Psoas muscle (tissue), 8 donors: ENCODE measurements around the gene CAPN8. TPM values are rescaled to one million over a fixed set of nuclear protein-coding genes. Genes with fewer than 3 reads are reported as not detected.

Source experiments
- ATAC-seq, 4 donors: fragments of 200-7000 bp; cut with Tn5 transposase; one replicate each; pipeline ENCODE4 v1.9.1; 2020; ENCODE audit warnings: moderate library complexity in 3 of 4, mild to moderate bottlenecking in 2 of 4
- DNase-seq, 2 donors: peaks; one replicate each; pipeline ENCODE4 v3.0.0-alpha.2; 2020
- H3K27ac ChIP-seq: fragments of 200-600 bp; one replicate; pipeline ENCODE4 v1.8.0; 2022
- H3K27me3 ChIP-seq, 3 donors: fragments of 200-600 bp in 1 of 3; one replicate each; pipeline versions ENCODE4 v1.6.1 to v1.8.0; 2013 to 2022; ENCODE audit warnings: low read length in 2 of 3, mild to moderate bottlenecking in 2 of 3, moderate library complexity in 1 of 3; ENCODE audit not compliant: insufficient read depth in 3 of 3
- H3K36me3 ChIP-seq, 2 donors: fragments of 200-600 bp in 1 of 2; one replicate each; pipeline versions ENCODE4 v1.6.1 to v1.8.0; 2013 to 2022; ENCODE audit warnings: low read depth in 1 of 2, mild to moderate bottlenecking in 1 of 2, moderate library complexity in 1 of 2; ENCODE audit not compliant: insufficient read depth in 1 of 2
- H3K4me1 ChIP-seq: fragments of 200-600 bp; one replicate; pipeline ENCODE4 v1.8.0; 2022
- H3K4me3 ChIP-seq: fragments of 200-600 bp; one replicate; pipeline ENCODE4 v1.8.0; 2022; ENCODE audit warnings: mild to moderate bottlenecking
- H3K9me3 ChIP-seq: fragments of 200-600 bp; one replicate; pipeline ENCODE4 v1.8.0; 2022
- CTCF ChIP-seq: fragments of 200-600 bp; IDR thresholded peaks from one replicate; pipeline ENCODE4 v1.8.0; 2022; ENCODE audit warnings: antibody characterized with exemption
- whole genome bisulfite sequencing, 3 donors: extraction: QIAGEN DNeasy Blood & Tissue Kit; methylation state at CpG; one replicate each; pipeline versions ENCODE4 v1.1.6 to v1.1.7; 2013; 5-methylcytosine and 5-hydroxymethylcytosine counted together
- intact Hi-C, 2 donors: fragments of 100-400 bp; cut with DNase I; formaldehyde crosslinking; loops; one replicate each; pipeline versions ENCODE4 v1.11.0 to v1.14.2; 2022
- polyA plus RNA-seq, 3 donors: library from polyadenylated mRNA; stranded (reverse); fragments of 200-250 nt; gene quantifications; one replicate each; pipeline ENCODE4 v1.2.3, GENCODE V29; 2013
- total RNA-seq, 4 donors: library from RNA; stranded (reverse); fragmentation: NEBNext Ultra II Directional in 2 of 4; extraction: Animal tissue kit (Norgen Biotek cat#: 25700) in 2 of 4; gene quantifications; one replicate each; pipeline versions ENCODE4 v1.2.1 to v1.2.4, GENCODE V29; 2021 to 2023
- donor health status: healthy with polysubstance abuse.
- donor health status: DM: no; HTN: no; CAD: no; lungs with moderate emphysema.
- donor health status: Bipolar disorder and iron deficiency.
- donor health status: healthy.
- donor health status: DM: yes; HTN: yes; CAD: no.
- donor health status: DM: no; HTN: no; CAD: no.
- donor health status: DM: no; HTN: no; CAD: no.
- donor health status: DM: yes; HTN: yes; CAD: no.

The CAPN8 gene
- total and polyA plus RNA-seq, 7 donors = 0.04 to 5.4 (median 0.78) TPM; not detected in 2

GRCh38 chr1:223702735-223703667, 37.5 kb upstream of the CAPN8 start:
- no peak overlapping the region for H3K27ac ChIP-seq
- no peak for TF ChIP-seq CTCF
- intact Hi-C loops = no loop called here
- 80 to 88% (median 86%) methylated on average over 4 of the region's 4 CpGs for WGBS, 3 donors
- H3K4me3 ChIP-seq = no peak overlapping the region
- no peaks in the 10 kb centered on the region for H3K9me3 ChIP-seq
- H3K27me3 ChIP-seq = no peaks in the 10 kb centered on the region
- no peak for ATAC-seq
- peaks cover 26% of the 10 kb centered on the region for H3K4me1 ChIP-seq
- DNase-seq = no peak
- H3K36me3 ChIP-seq = no peaks in the 10 kb centered on the region

GRCh38 chr1:223700942-223701637, 35.6 kb upstream of the CAPN8 start:
- Histone ChIP-seq H3K9me3 (no peaks in the 10 kb centered on the region), H3K4me1 (peaks cover 7% of the 10 kb centered on the region), H3K27ac (peak overlapping the region; percentile 13), H3K27me3 (no peaks in the 10 kb centered on the region), H3K36me3 (no peaks in the 10 kb centered on the region), H3K4me3 (no peak overlapping the region)
- intact Hi-C loops = loop anchor here in 1 of 2 donors (2.0 kb wide), 1 partner anchor 48 kb away; no protein-coding TSS in a partner anchor
- TF ChIP-seq CTCF = no peak
- 54 to 73% (median 72%) methylated on average over 8 of the region's 8 CpGs for WGBS, 3 donors
- ATAC-seq = peak in 3 of 4 donors; percentile 44 to 51 (median 48)
- peak in 1 of 2 donors; percentile 46 for DNase-seq

- ATAC-seq (no peak), DNase-seq (no peak)
- no peaks in the 10 kb centered on the region for H3K9me3 ChIP-seq
- H3K4me3 ChIP-seq = no peak overlapping the region
- no peak for TF ChIP-seq CTCF
- H3K36me3 ChIP-seq = no peaks in the 10 kb centered on the region
- intact Hi-C loops = loop anchor here in 1 of 2 donors (2.0 kb wide), 1 partner anchor 48 kb away; no protein-coding TSS in a partner anchor
- peak overlapping the region; percentile 13 for H3K27ac ChIP-seq
- WGBS, 3 donors = 70 to 84% (median 72%) methylated on average over 5 of the region's 5 CpGs
- H3K4me1 ChIP-seq = peaks cover 5% of the 10 kb centered on the region
- no peaks in the 10 kb centered on the region for H3K27me3 ChIP-seq
These were observed 35.0 kb upstream of the CAPN8 start for GRCh38 chr1:223700388-223700918.

- H3K9me3 ChIP-seq = no peaks in the 10 kb centered on the region
- TF ChIP-seq CTCF = no peak
- H3K4me1 ChIP-seq = peaks cover 5% of the 10 kb centered on the region
- no peak overlapping the region for H3K27ac ChIP-seq
- DNase-seq = no peak
- H3K27me3 ChIP-seq = no peaks in the 10 kb centered on the region
- no peaks in the 10 kb centered on the region for H3K36me3 ChIP-seq
- no peak for ATAC-seq
- intact Hi-C loops = loop anchor here in 1 of 2 donors (10.0 kb wide), 1 partner anchor 359 kb away; no protein-coding TSS in a partner anchor
- 60 to 73% (median 67%) methylated on average over 5 of the region's 5 CpGs for WGBS, 3 donors
- H3K4me3 ChIP-seq = no peak overlapping the region
These were observed 30.4 kb upstream of the CAPN8 start for GRCh38 chr1:223695941-223696340.
